OCI-LY7 (cell line): ENCODE data around the gene SDE2. TPM values are rescaled to one million over a fixed set of nuclear protein-coding genes. Genes with fewer than 3 reads are reported as not detected.
"Not testable (repeated sequence)": the region's sequence is repeated elsewhere in the genome, so short reads cannot be mapped to it uniquely, and the experiment has no call there.

Experiments
- BruUV-seq: library from RNA; stranded (reverse); fragments of 400-500 nt; replicated peaks from 2 replicates; lab custom pipeline; 2021; lab: Mats Ljungman, UMichigan
- CTCF ChIA-PET: fragments of 300-600 bp; sonication (Branson Sonifier 250); formaldehyde crosslinking; loops from one replicate; lab custom pipeline; 2022; ENCODE audit warnings: antibody characterized with exemption; ENCODE audit not compliant: unreplicated experiment; lab: Charles Lee
- POLR2A ChIA-PET: fragments of 300-600 bp; sonication (Branson Sonifier 250); formaldehyde crosslinking; loops from one replicate; lab custom pipeline; 2022; ENCODE audit warnings: antibody characterized with exemption; lab: Charles Lee
- DNase-seq: peaks from one replicate; pipeline ENCODE4 v3.0.0-alpha.2; 2015; ENCODE audit warnings: low spot score
- H2AFZ ChIP-seq: fragments of 200-600 bp; sonication (generic), shearing (Covaris generic); 2 replicates; pipeline ENCODE4 v1.6.1; 2014; ENCODE audit warnings: mild to moderate bottlenecking, antibody characterized with exemption, low read length, moderate library complexity
- H3K27ac ChIP-seq: fragments of 200-600 bp; sonication (generic); 2 replicates; pipeline ENCODE4 v1.5.1; 2014; ENCODE audit warnings: mixed run types, low read depth, mild to moderate bottlenecking, moderate library complexity, low read length, inconsistent platforms; ENCODE audit not compliant: poor library complexity, severe bottlenecking
- H3K36me3 ChIP-seq: fragments of 200-600 bp; sonication (generic); 2 replicates; pipeline ENCODE4 v1.6.1; 2014; ENCODE audit warnings: mild to moderate bottlenecking, antibody characterized with exemption, low read length, moderate library complexity, mixed read lengths; ENCODE audit not compliant: insufficient read depth
- H3K4me1 ChIP-seq: fragments of 200-600 bp; sonication (generic); 2 replicates; pipeline ENCODE4 v1.5.1; 2014; ENCODE audit warnings: mild to moderate bottlenecking, low read length; ENCODE audit not compliant: insufficient read depth, poor library complexity, severe bottlenecking
- H3K4me2 ChIP-seq: fragments of 200-600 bp; sonication (generic); 2 replicates; pipeline ENCODE4 v1.6.1; 2014; ENCODE audit warnings: mild to moderate bottlenecking, low read length
- H3K4me3 ChIP-seq: fragments of 200-600 bp; sonication (generic); 2 replicates; pipeline ENCODE4 v1.5.1; 2014; ENCODE audit warnings: mild to moderate bottlenecking, low read depth, low read length; ENCODE audit not compliant: poor library complexity, severe bottlenecking
- H3K79me2 ChIP-seq: fragments of 200-600 bp; sonication (generic); 2 replicates; pipeline ENCODE4 v1.6.1; 2016; ENCODE audit warnings: low read depth, mild to moderate bottlenecking, low read length, moderate library complexity, mixed read lengths; ENCODE audit not compliant: insufficient read depth
- H3K9me2 ChIP-seq: fragments of 200-600 bp; sonication (generic); 2 replicates; pipeline ENCODE4 v1.6.1; 2016; ENCODE audit warnings: mild to moderate bottlenecking, low read length, mixed read lengths; ENCODE audit not compliant: insufficient read depth
- H3K9me3 ChIP-seq: fragments of 200-600 bp; sonication (generic); 2 replicates; pipeline ENCODE4 v1.6.1; 2014; ENCODE audit warnings: mild to moderate bottlenecking, mixed run types, low read length, mixed read lengths
- H4K20me1 ChIP-seq: fragments of 200-600 bp; sonication (generic); 2 replicates; pipeline ENCODE4 v1.6.1; 2014; ENCODE audit warnings: mild to moderate bottlenecking, antibody characterized with exemption, low read length, moderate library complexity, mixed read lengths; ENCODE audit not compliant: insufficient read depth
- EZH2phosphoT487 ChIP-seq: fragments of 200-600 bp; sonication (generic); IDR thresholded peaks from 2 replicates; pipeline ENCODE4 v1.6.1; 2018; ENCODE audit warnings: low read depth, borderline replicate concordance, mild to moderate bottlenecking, mixed run types, antibody characterized with exemption, low read length, moderate library complexity, mixed read lengths
- intact Hi-C: fragments of 100-400 bp; cut with micrococcal nuclease; formaldehyde crosslinking; loops from one replicate; pipeline ENCODE4 v1.10.0; 2022; ENCODE audit not compliant: unreplicated experiment
- total RNA-seq, 2 experiments: library from RNA; depleted of rRNA in 1 of 2; stranded (reverse); fragments of >200 nt in 1 of 2; shearing (Covaris generic) in 1 of 2; gene quantifications; 2 replicates each; pipeline ENCODE4 v1.2.3, GENCODE V29; 2014 to 2022
- TF ChIP-seq, protein P1 (sequence below): fragments of 200-600 bp; sonication (generic); conservative IDR thresholded peaks from 2 replicates; pipeline ENCODE4 v1.5.1; 2014; ENCODE audit warnings: mild to moderate bottlenecking, antibody characterized with exemption, low read length, moderate library complexity, mixed read lengths

Gene SDE2
- total RNA-seq, 2 experiments from 2014 or later = 18.2 to 25.0 TPM

DNA sequence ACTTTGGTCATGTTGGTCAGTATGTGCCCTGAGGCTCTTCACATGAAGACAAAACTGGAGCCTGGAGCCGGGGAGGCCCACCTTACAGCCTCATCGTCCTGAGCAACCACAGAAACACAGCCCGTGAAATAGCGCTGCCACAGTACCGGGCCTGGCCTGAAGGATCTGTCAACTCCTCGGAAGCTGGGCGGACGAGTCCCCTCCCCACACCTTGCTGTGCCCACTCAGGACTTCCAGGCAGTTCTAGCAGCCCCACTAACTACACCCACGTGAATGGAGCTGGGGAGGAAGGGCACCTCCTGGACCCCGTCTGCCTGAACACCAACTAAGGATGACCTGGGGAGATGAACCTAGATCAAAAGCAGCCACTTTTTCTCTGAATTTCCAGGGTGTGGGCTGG lies 24.7 kb downstream of the SDE2 start:
- no peak overlapping the region for H3K27ac ChIP-seq
- H3K4me3 ChIP-seq = no peak overlapping the region
- DNase-seq = no peak
- no peaks in the 10 kb centered on the region for H4K20me1 ChIP-seq
- TF ChIP-seq EZH2phosphoT487 = no peak
- TF ChIP-seq, protein P1, sequence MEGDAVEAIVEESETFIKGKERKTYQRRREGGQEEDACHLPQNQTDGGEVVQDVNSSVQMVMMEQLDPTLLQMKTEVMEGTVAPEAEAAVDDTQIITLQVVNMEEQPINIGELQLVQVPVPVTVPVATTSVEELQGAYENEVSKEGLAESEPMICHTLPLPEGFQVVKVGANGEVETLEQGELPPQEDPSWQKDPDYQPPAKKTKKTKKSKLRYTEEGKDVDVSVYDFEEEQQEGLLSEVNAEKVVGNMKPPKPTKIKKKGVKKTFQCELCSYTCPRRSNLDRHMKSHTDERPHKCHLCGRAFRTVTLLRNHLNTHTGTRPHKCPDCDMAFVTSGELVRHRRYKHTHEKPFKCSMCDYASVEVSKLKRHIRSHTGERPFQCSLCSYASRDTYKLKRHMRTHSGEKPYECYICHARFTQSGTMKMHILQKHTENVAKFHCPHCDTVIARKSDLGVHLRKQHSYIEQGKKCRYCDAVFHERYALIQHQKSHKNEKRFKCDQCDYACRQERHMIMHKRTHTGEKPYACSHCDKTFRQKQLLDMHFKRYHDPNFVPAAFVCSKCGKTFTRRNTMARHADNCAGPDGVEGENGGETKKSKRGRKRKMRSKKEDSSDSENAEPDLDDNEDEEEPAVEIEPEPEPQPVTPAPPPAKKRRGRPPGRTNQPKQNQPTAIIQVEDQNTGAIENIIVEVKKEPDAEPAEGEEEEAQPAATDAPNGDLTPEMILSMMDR = no peak
- H2AFZ ChIP-seq = no peak overlapping the region
- H3K9me3 ChIP-seq = no peaks in the 10 kb centered on the region
- CTCF ChIA-PET = no interaction called here
- no peaks in the 10 kb centered on the region for H3K9me2 ChIP-seq
- intact Hi-C loops = no loop called here
- no peaks in the 10 kb centered on the region for H3K79me2 ChIP-seq
- no peak overlapping the region for H3K4me2 ChIP-seq
- H3K4me1 ChIP-seq = peaks cover 19% of the 10 kb centered on the region
- peaks cover 11% of the 10 kb centered on the region for H3K36me3 ChIP-seq
- no TSS peak for BruUV-seq
- POLR2A ChIA-PET = interaction anchor here (0.5 to 1.2 kb wide), 3 partner anchors 117 to 506 kb away, joined by 3 read pairs; no protein-coding TSS in a partner anchor

DNA sequence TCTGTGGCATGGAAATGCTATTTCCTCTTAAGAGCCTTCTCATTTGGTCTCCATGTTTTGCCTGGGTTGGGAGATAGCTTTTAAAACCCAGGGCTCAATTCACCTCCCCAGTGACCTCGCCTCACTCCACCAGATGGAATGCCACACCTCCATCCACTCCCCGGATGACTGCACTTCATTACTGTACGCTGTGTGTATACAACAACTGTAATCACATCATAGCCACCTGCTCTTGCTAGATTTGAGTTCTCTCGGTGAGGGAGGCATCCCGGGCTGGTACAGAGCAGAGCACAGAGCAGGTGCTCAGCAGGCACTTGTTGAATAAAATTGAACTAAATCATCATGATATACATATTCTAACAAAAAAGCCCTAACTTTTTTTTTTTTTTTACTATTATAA lies 26.0 kb downstream of the SDE2 start:
- no peaks in the 10 kb centered on the region for H3K79me2 ChIP-seq
- H3K4me1 ChIP-seq = peaks cover 10% of the 10 kb centered on the region
- H2AFZ ChIP-seq = no peak overlapping the region
- H4K20me1 ChIP-seq = no peaks in the 10 kb centered on the region
- CTCF ChIA-PET = no interaction called here
- DNase-seq = no peak
- no peak for TF ChIP-seq EZH2phosphoT487
- TF ChIP-seq, protein P1 = no peak
- no peak overlapping the region for H3K4me2 ChIP-seq
- no peak overlapping the region for H3K27ac ChIP-seq
- no TSS peak for BruUV-seq
- H3K36me3 ChIP-seq = peaks cover 9% of the 10 kb centered on the region
- POLR2A ChIA-PET = interaction anchor here (0.9 to 1.6 kb wide), 2 partner anchors 28 to 194 kb away, joined by 5 read pairs; no protein-coding TSS in a partner anchor
- no peaks in the 10 kb centered on the region for H3K9me3 ChIP-seq
- no peak overlapping the region for H3K4me3 ChIP-seq
- intact Hi-C loops = no loop called here
- no peaks in the 10 kb centered on the region for H3K9me2 ChIP-seq

DNA sequence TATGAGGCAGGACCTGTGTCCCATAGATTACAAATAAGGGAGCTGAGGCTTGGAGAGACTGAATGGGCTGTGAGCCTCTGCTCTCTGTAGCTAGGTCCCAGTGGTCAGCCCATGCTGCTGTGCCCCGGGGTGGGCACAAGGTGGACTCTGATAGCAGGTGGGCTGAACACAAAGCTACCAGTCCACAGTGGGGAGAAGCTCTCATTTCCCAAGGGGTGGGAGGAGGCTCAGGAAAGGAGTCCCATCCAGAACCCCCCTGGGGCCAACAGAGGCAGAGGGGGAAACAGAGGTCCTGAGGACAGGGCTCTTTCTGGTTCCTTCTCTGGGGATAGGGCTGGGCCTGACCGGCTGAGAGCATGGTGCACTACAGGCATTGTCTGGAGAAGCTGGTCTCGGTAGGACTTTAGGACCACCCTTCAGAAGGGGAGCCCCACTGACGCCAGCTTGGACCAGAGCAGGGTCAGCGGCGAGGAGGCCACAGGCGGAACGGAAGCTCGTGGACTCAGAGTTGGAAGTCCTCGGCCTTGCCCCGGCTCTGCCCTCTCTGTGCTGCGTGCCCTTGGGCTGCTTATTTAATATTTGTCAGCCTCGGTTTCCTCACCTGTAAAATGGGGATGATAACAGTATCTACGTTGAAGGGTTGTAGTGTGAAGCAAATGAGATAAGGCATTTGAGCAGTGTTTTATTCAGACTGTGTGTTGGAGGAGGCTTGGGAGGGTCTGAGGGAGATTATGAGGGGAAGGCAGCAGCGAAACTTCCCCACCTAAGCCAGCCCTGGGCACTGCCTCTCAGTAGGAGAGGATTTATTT lies 26.6 kb downstream of the SDE2 start:
- H3K4me2 ChIP-seq = no peak overlapping the region
- no peaks in the 10 kb centered on the region for H3K79me2 ChIP-seq
- no peaks in the 10 kb centered on the region for H3K9me2 ChIP-seq
- peaks cover 4% of the 10 kb centered on the region for H3K4me1 ChIP-seq
- TF ChIP-seq, protein P1 = no peak
- no peak for TF ChIP-seq EZH2phosphoT487
- H3K36me3 ChIP-seq = peaks cover 5% of the 10 kb centered on the region; the same call in 1 of the 2 replicates
- H3K4me3 ChIP-seq = no peak overlapping the region
- no TSS peak for BruUV-seq
- no peaks in the 10 kb centered on the region for H4K20me1 ChIP-seq
- H3K27ac ChIP-seq = no peak overlapping the region
- intact Hi-C loops = no loop called here
- no peak overlapping the region for H2AFZ ChIP-seq
- CTCF ChIA-PET = no interaction called here
- POLR2A ChIA-PET = interaction anchor here (1.6 kb wide), 1 partner anchor 193 kb away, joined by 5 read pairs; no protein-coding TSS in a partner anchor
- DNase-seq = no peak
- H3K9me3 ChIP-seq = no peaks in the 10 kb centered on the region

DNA sequence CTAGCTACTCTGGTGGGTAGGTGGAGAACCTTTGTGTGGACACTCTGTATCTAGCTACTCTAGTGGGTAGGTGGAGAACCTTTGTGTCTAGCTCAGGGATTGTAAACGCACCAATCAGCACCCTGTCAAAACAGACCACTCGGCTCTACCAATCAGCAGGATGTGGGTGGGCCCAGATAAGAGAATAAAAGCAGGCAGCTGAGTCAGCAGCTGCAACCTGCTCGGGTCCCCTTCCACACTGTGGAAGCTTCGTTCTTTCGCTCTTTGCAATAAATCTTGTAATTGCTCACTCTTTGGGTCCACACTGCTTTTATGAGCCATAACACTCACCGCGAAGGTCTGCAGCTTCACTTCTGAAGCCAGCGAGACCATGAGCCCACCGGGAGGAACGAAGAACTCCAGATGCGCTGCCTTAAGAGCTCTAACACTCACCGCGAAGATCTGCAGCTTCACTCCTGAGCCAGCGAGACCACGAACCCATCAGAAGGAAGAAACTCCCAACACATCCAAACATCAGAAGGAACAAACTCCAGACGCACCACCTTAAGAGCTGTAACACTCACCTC lies 28.5 kb downstream of the SDE2 start:
- CTCF ChIA-PET = interaction anchor here (0.5 kb wide), 1 partner anchor 198 kb away, joined by 3 read pairs; no protein-coding TSS in a partner anchor
- intact Hi-C loops = not testable (repeated sequence)

More for the DNA sequence above, 28.5 kb downstream of the SDE2 start:
- not testable (repeated sequence) for BruUV-seq, H3K36me3 ChIP-seq, H3K27ac ChIP-seq, H3K79me2 ChIP-seq, H3K4me3 ChIP-seq, H3K9me3 ChIP-seq, H3K4me2 ChIP-seq, H2AFZ ChIP-seq, H4K20me1 ChIP-seq, H3K9me2 ChIP-seq, DNase-seq, H3K4me1 ChIP-seq
- POLR2A ChIA-PET = interaction anchor here (0.9 to 1.5 kb wide), 2 partner anchors 16 to 19 kb away, joined by 3 read pairs; no protein-coding TSS in a partner anchor
